SU-DHL-6 (cell line): ENCODE results near the gene AP5S1.

Source experiments
- EZH2phosphoT487 ChIP-seq: fragments of 200-600 bp; sonication (generic), shearing (Covaris generic); conservative IDR thresholded peaks from 2 replicates; pipeline ENCODE4 v1.6.1; 2018; ENCODE audit warnings: mild to moderate bottlenecking, antibody characterized with exemption, low read length, moderate library complexity, mixed read lengths
- TF ChIP-seq, protein P1 (sequence below): fragments of 200-600 bp; sonication (generic); IDR thresholded peaks from one replicate; pipeline ENCODE4 v1.5.1; 2017; ENCODE audit warnings: antibody characterized with exemption, mild to moderate bottlenecking, low read length, moderate library complexity; ENCODE audit not compliant: insufficient read depth, poor library complexity, severe bottlenecking

DNA sequence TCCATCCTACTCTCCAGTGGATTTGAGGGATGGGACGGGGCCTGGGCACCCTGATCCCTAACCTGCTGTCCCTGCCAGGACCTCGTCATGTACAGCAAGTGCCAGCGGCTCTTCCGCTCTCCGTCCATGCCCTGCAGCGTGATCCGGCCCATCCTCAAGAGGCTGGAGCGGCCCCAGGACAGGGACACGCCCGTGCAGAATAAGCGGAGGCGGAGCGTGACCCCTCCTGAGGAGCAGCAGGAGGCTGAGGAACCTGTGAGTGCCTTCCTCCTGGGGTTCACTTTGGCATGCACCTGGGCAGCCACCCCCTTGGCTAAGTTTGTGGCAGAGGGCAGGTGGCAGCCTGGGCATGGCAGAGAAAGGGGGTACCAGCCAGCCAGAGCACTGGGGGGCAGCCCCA lies 18.5 kb upstream of the AP5S1 start:
- TF ChIP-seq EZH2phosphoT487, result no peak
- TF ChIP-seq, protein P1, sequence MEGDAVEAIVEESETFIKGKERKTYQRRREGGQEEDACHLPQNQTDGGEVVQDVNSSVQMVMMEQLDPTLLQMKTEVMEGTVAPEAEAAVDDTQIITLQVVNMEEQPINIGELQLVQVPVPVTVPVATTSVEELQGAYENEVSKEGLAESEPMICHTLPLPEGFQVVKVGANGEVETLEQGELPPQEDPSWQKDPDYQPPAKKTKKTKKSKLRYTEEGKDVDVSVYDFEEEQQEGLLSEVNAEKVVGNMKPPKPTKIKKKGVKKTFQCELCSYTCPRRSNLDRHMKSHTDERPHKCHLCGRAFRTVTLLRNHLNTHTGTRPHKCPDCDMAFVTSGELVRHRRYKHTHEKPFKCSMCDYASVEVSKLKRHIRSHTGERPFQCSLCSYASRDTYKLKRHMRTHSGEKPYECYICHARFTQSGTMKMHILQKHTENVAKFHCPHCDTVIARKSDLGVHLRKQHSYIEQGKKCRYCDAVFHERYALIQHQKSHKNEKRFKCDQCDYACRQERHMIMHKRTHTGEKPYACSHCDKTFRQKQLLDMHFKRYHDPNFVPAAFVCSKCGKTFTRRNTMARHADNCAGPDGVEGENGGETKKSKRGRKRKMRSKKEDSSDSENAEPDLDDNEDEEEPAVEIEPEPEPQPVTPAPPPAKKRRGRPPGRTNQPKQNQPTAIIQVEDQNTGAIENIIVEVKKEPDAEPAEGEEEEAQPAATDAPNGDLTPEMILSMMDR, result no peak
